OCI-LY1 (cell line): ENCODE data around the gene STAT4.
A peak's percentile ranks its signal among the peaks of the same experiment; 100 is the strongest.

Source experiments
- H2AFZ ChIP-seq: fragments of 200-600 bp; sonication (generic), shearing (Covaris generic); 2 replicates; pipeline ENCODE4 v1.6.0; 2014; ENCODE audit warnings: antibody characterized with exemption, mild to moderate bottlenecking, low read length
- H3F3A ChIP-seq: fragments of 200-600 bp; sonication (generic), shearing (Covaris generic); 2 replicates; pipeline ENCODE4 v1.6.0; 2014; ENCODE audit warnings: mild to moderate bottlenecking, antibody characterized with exemption, low read length, moderate library complexity; ENCODE audit not compliant: insufficient read depth
- H3K27ac ChIP-seq: fragments of 200-600 bp; sonication (generic); 2 replicates; pipeline ENCODE4 v1.5.1; 2014; ENCODE audit warnings: low read length, mixed run types, mild to moderate bottlenecking, low read depth; ENCODE audit not compliant: poor library complexity, severe bottlenecking
- H3K27me3 ChIP-seq: fragments of 200-600 bp; sonication (generic); 2 replicates; pipeline ENCODE4 v1.6.0; 2014; ENCODE audit warnings: antibody characterized with exemption, mild to moderate bottlenecking, low read length, moderate library complexity; ENCODE audit not compliant: insufficient read depth
- H3K36me3 ChIP-seq: fragments of 200-600 bp; sonication (generic); 2 replicates; pipeline ENCODE4 v1.6.1; 2014; ENCODE audit warnings: mild to moderate bottlenecking, antibody characterized with exemption, low read length, moderate library complexity, mixed read lengths; ENCODE audit not compliant: insufficient read depth
- H3K4me1 ChIP-seq: fragments of 200-600 bp; sonication (generic); 2 replicates; pipeline ENCODE4 v1.5.1; 2014; ENCODE audit warnings: mild to moderate bottlenecking, low read length, moderate library complexity; ENCODE audit not compliant: insufficient read depth, severe bottlenecking
- H3K4me2 ChIP-seq: fragments of 200-600 bp; sonication (generic), shearing (Covaris generic); 2 replicates; pipeline ENCODE4 v1.6.1; 2014; ENCODE audit warnings: low read length
- H3K4me3 ChIP-seq: fragments of 200-600 bp; sonication (generic); 2 replicates; pipeline ENCODE4 v1.5.1; 2014; ENCODE audit warnings: low read length, low read depth, mild to moderate bottlenecking, mixed read lengths; ENCODE audit not compliant: poor library complexity, severe bottlenecking
- H3K79me2 ChIP-seq: fragments of 200-600 bp; shearing (Covaris generic); 2 replicates; pipeline ENCODE4 v1.6.1; 2016; ENCODE audit warnings: mixed run types, low read length, mixed read lengths; ENCODE audit not compliant: insufficient read depth
- H3K9ac ChIP-seq: fragments of 200-600 bp; sonication (generic), shearing (Covaris generic); 2 replicates; pipeline ENCODE4 v1.6.1; 2014; ENCODE audit warnings: mild to moderate bottlenecking, low read length, mixed read lengths
- H3K9me2 ChIP-seq: fragments of 200-600 bp; sonication (generic), shearing (Covaris generic); 2 replicates; pipeline ENCODE4 v1.6.1; 2014; ENCODE audit warnings: low read depth, mild to moderate bottlenecking, low read length, mixed read lengths
- H3K9me3 ChIP-seq: fragments of 200-600 bp; shearing (Covaris generic); 2 replicates; pipeline ENCODE4 v1.6.1; 2014; ENCODE audit warnings: low read length, mixed read lengths
- H4K20me1 ChIP-seq: fragments of 200-600 bp; sonication (generic), shearing (Covaris generic); 2 replicates; pipeline ENCODE4 v1.6.0; 2016; ENCODE audit warnings: mild to moderate bottlenecking, low read length; ENCODE audit not compliant: insufficient read depth
- CTCF ChIP-seq: fragments of 200-600 bp; sonication (generic), shearing (Covaris generic); IDR thresholded peaks from 2 replicates; pipeline ENCODE4 v1.5.1; 2017; ENCODE audit warnings: mild to moderate bottlenecking, antibody characterized with exemption, low read length, moderate library complexity, mixed read lengths
- EZH2 ChIP-seq: fragments of 200-600 bp; sonication (generic), shearing (Covaris generic); IDR thresholded peaks from 2 replicates; pipeline ENCODE4 v1.8.0; 2017; ENCODE audit warnings: borderline replicate concordance, mixed run types, mild to moderate bottlenecking, antibody characterized with exemption, low read length, moderate library complexity, mixed read lengths

Gene STAT4

GRCh38 chr2:191166756-191167445, 16.1 kb upstream of the STAT4 start:
- TF ChIP-seq CTCF (no peak), EZH2 (no peak)
- Histone ChIP-seq H3K9me2 (no peaks in the 10 kb centered on the region), H3K27me3 (no peaks in the 10 kb centered on the region), H3K9me3 (no peaks in the 10 kb centered on the region), H3K9ac (no peak overlapping the region), H3K4me3 (no peak overlapping the region), H3K79me2 (no peaks in the 10 kb centered on the region), H3K36me3 (no peaks in the 10 kb centered on the region), H4K20me1 (no peaks in the 10 kb centered on the region), H3K4me1 (no peaks in the 10 kb centered on the region), H3K27ac (no peak overlapping the region), H3K4me2 (no peak overlapping the region), H3F3A (no peaks in the 10 kb centered on the region), H2AFZ (no peak overlapping the region)

GRCh38 chr2:191166111-191166755, 15.4 kb upstream of the STAT4 start:
- Histone ChIP-seq H3K4me3 (no peak overlapping the region), H3K9me3 (no peaks in the 10 kb centered on the region), H2AFZ (no peak overlapping the region), H3K36me3 (no peaks in the 10 kb centered on the region), H3K79me2 (no peaks in the 10 kb centered on the region), H3K27me3 (no peaks in the 10 kb centered on the region), H4K20me1 (no peaks in the 10 kb centered on the region), H3K4me2 (no peak overlapping the region), H3F3A (no peaks in the 10 kb centered on the region), H3K9ac (no peak overlapping the region), H3K27ac (no peak overlapping the region), H3K4me1 (no peaks in the 10 kb centered on the region), H3K9me2 (no peaks in the 10 kb centered on the region)
- TF ChIP-seq EZH2 = no peak
- TF ChIP-seq CTCF = no peak

GRCh38 chr2:191165176-191165643, 14.4 kb upstream of the STAT4 start:
- peak; percentile 59 for TF ChIP-seq CTCF
- no peak for TF ChIP-seq EZH2
- Histone ChIP-seq H3F3A (no peaks in the 10 kb centered on the region), H3K36me3 (no peaks in the 10 kb centered on the region), H3K9me3 (no peaks in the 10 kb centered on the region), H4K20me1 (no peaks in the 10 kb centered on the region), H2AFZ (no peak overlapping the region), H3K27ac (no peak overlapping the region), H3K4me1 (no peaks in the 10 kb centered on the region), H3K79me2 (no peaks in the 10 kb centered on the region), H3K4me2 (no peak overlapping the region), H3K4me3 (no peak overlapping the region), H3K9me2 (no peaks in the 10 kb centered on the region), H3K9ac (no peak overlapping the region), H3K27me3 (no peaks in the 10 kb centered on the region)
